Stomach (tissue), 9 donors: ENCODE measurements around the gene HDAC1. TPM values are rescaled to one million over a fixed set of nuclear protein-coding genes. Genes with fewer than 3 reads are reported as not detected.
A peak's percentile ranks its signal among the peaks of the same experiment; 100 is the strongest.

Source experiments
- DNase-seq, 2 donors: peaks; one replicate each; pipeline versions ENCODE4 v3.0.0 to v3.0.0-alpha.2; 2013 to 2019
- H3K27ac ChIP-seq, 5 donors: fragments of 200-600 bp in 4 of 5; sonication (generic) in 4 of 5; one replicate each; pipeline ENCODE4 v1.5.1; 2013 to 2019; ENCODE audit warnings: mild to moderate bottlenecking in 1 of 5, moderate library complexity in 1 of 5
- H3K27me3 ChIP-seq, 3 donors: fragments of 200-600 bp; sonication (generic); one replicate each; pipeline ENCODE4 v1.5.1; 2017 to 2019; ENCODE audit warnings: mixed run types in 1 of 3
- H3K36me3 ChIP-seq, 4 donors: fragments of 200-600 bp; sonication (generic); 1 replicate in 3 of 4; 2 replicates in 1 of 4; pipeline ENCODE4 v1.5.1; 2016 to 2019
- H3K4me1 ChIP-seq, 4 donors: fragments of 200-600 bp; sonication (generic); one replicate each; pipeline ENCODE4 v1.5.1; 2016 to 2019
- H3K4me3 ChIP-seq, 4 donors: fragments of 200-600 bp; sonication (generic) in 3 of 4; one replicate each; pipeline ENCODE4 v1.5.1; 2016 to 2019; ENCODE audit warnings: mild to moderate bottlenecking in 1 of 4
- H3K9me3 ChIP-seq, 4 donors: fragments of 200-600 bp; sonication (generic); one replicate each; pipeline ENCODE4 v1.5.1; 2016 to 2019
- EP300 ChIP-seq: sonication (generic); formaldehyde crosslinking; IDR thresholded peaks from one replicate; pipeline ENCODE4 v1.6.1; 2017; ENCODE audit warnings: antibody characterized with exemption
- POLR2A ChIP-seq, 4 donors: fragments of 450-650 bp; IDR thresholded peaks; one replicate each; pipeline ENCODE4 v1.6.1; 2016; ENCODE audit warnings: antibody characterized with exemption in 4 of 4, control low read depth in 2 of 4, mild to moderate bottlenecking in 1 of 4, moderate library complexity in 1 of 4
- POLR2AphosphoS5 ChIP-seq, 3 donors: sonication (generic); formaldehyde crosslinking; IDR thresholded peaks; one replicate each; pipeline ENCODE4 v1.6.1; 2016; ENCODE audit warnings: antibody characterized with exemption in 3 of 3
- WGBS, 5 donors: extraction: QIAGEN DNeasy Blood & Tissue Kit in 3 of 5; methylation state at CpG; one replicate each; pipeline versions ENCODE4 v1.1.5 to v1.1.7; 2013 to 2018; 5-methylcytosine and 5-hydroxymethylcytosine counted together
- intact Hi-C: fragments of 100-400 bp; cut with DNase I; formaldehyde crosslinking; loops from one replicate; pipeline ENCODE4 v1.15.1; 2023; ENCODE audit warnings: low total_unique reads
- polyA plus RNA-seq, 3 donors: library from polyadenylated mRNA; stranded (reverse); fragments of 200-250 nt; gene quantifications; one replicate each; pipeline ENCODE4 v1.2.3, GENCODE V29; 2013
- total RNA-seq, 5 donors: library from RNA; depleted of rRNA; stranded (reverse); fragments of >200 nt; gene quantifications; one replicate each; pipeline versions ENCODE4 v1.1.0 to v1.2.3, GENCODE V29; 2014 to 2016
- TF ChIP-seq, protein P1 (sequence below), 7 experiments: fragments of 450-650 bp in 4 of 7; fragments of 200-600 bp in 3 of 7; sonication (generic) in 3 of 7; IDR thresholded peaks; one replicate each; pipeline ENCODE4 v1.5.1; 2016 to 2019; ENCODE audit warnings: antibody characterized with exemption in 7 of 7, control low read depth in 2 of 7, mild to moderate bottlenecking in 1 of 7
- donor health status: healthy with polysubstance abuse.
- donor health status: Bipolar disorder and iron deficiency.
- donor health status: healthy.

Gene HDAC1
- total and polyA plus RNA-seq, 8 donors, result 50.7 to 143 (median 71.8) TPM

- Histone ChIP-seq H3K4me3 (peak overlapping the region in 1 of 4 donors; percentile 83), H3K36me3 (peaks cover 6 to 22% (median 14%) of the 10 kb centered on the region in 4 donors)
These were observed 45.2 kb downstream of the HDAC1 start for GRCh38 chr1:32336963-32337675.

DNA sequence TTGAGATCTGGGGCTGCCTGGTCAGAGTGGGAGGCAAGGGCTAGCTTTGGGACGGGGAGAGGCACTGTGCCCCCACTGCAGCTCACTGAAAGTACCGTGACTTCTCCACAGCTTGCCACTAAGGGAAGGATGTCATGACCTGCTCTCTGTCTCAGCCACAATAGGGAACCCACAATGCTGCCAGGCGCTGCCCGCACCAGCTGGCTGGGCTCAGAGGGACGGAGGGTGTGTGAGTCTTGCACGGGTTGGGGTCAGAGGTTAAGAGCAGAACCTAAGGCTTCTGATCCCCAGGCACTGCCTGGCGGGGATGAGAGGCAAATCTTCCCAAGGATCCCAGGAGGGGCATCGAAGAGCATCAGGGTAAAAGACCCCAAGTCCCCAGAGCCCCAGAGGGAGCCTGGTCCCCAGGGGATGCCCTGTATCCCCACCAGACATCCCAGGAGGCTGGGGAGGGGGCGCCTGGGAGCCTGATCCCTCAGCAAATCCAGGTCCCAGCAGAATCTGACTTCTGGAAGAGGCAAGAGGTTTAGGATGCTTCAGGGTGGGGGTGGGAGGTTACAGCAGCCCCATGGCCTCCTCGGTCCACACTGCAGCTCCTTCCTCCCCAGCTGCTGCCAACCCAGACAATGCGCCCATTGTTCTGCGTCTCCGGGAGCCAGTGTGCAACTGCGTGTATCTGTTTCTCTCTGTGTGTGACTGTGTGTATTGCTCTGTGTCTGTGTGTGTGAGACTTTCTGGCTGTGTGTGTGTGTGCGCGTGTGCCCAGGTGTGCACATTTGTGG is 46.2 kb downstream of the HDAC1 start:
- peaks cover 0 to 3% (median 0%) of the 10 kb centered on the region in 3 donors for H3K27me3 ChIP-seq
- intact Hi-C loops, result no loop called here

More at GRCh38 chr1:32336963-32337675, 45.2 kb downstream of the HDAC1 start:
- intact Hi-C loops, result no loop called here
- Histone ChIP-seq H3K9me3 (no peaks in the 10 kb centered on the region), H3K27ac (peak overlapping the region in 3 of 5 donors; percentile 86 to 87 (median 86)), H3K27me3 (peaks cover 0 to 3% (median 0%) of the 10 kb centered on the region in 3 donors), H3K4me1 (peaks cover 30 to 81% (median 62%) of the 10 kb centered on the region in 4 donors)
- WGBS, 5 donors, result 31 to 67% (median 58%) methylated on average over 2 to 8 of the region's 8 CpGs
- DNase-seq, result peak; percentile 50 to 57
- TF ChIP-seq EP300, result no peak
- no peak for TF ChIP-seq POLR2AphosphoS5 (IDR thresholded peaks at IDR 0.05)
- TF ChIP-seq, protein P1, sequence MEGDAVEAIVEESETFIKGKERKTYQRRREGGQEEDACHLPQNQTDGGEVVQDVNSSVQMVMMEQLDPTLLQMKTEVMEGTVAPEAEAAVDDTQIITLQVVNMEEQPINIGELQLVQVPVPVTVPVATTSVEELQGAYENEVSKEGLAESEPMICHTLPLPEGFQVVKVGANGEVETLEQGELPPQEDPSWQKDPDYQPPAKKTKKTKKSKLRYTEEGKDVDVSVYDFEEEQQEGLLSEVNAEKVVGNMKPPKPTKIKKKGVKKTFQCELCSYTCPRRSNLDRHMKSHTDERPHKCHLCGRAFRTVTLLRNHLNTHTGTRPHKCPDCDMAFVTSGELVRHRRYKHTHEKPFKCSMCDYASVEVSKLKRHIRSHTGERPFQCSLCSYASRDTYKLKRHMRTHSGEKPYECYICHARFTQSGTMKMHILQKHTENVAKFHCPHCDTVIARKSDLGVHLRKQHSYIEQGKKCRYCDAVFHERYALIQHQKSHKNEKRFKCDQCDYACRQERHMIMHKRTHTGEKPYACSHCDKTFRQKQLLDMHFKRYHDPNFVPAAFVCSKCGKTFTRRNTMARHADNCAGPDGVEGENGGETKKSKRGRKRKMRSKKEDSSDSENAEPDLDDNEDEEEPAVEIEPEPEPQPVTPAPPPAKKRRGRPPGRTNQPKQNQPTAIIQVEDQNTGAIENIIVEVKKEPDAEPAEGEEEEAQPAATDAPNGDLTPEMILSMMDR (IDR thresholded peaks at IDR 0.05), result no peak
- TF ChIP-seq POLR2A (IDR thresholded peaks at IDR 0.05), result no peak

DNA sequence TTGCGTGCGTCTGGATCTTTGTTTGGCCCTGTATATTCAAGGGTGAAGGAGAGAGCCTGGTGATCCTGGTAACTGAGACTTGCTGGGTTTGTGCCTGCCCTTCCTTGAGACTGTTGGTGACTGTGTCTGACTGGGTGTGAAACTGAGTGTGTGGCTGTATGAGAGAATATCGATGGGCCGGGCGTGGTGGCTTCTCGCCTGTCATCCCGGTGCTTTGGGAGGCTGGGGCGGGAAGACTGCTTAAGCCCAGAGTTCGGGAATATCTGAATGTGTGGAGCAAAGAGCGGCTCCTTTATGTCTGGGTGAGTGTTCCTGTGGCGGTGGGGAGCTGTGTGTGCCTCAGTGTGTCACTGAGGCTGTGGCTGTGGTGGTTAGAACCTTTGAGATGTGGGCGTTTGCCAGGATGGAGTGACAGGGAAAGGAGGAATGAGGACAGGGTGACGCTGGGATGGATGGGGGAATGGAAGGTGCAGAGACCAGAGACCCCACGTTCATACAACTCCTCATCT is 46.8 kb downstream of the HDAC1 start:
- 47 to 74% (median 56%) methylated on average over 14 of the region's 14 CpGs for WGBS, 5 donors
- no peak for TF ChIP-seq EP300
- H3K4me3 ChIP-seq, result no peak overlapping the region
- peak in 1 of 2 donors; percentile 33 for DNase-seq
- peak overlapping the region; percentile 9 to 87 (median 38) for H3K27ac ChIP-seq
- peaks cover 0 to 6% (median under 1%) of the 10 kb centered on the region in 4 donors for H3K36me3 ChIP-seq
- no peaks in the 10 kb centered on the region for H3K9me3 ChIP-seq
- H3K27me3 ChIP-seq, result peaks cover 0 to 3% (median 0%) of the 10 kb centered on the region in 3 donors
- peaks cover 30 to 75% (median 49%) of the 10 kb centered on the region in 4 donors for H3K4me1 ChIP-seq
- intact Hi-C loops, result no loop called here

More for the DNA sequence above, 46.2 kb downstream of the HDAC1 start:
- Histone ChIP-seq H3K36me3 (peaks cover 0 to 13% (median 5%) of the 10 kb centered on the region in 4 donors), H3K27ac (peak overlapping the region; percentile 9 to 87 (median 38)), H3K9me3 (no peaks in the 10 kb centered on the region), H3K4me1 (peaks cover 30 to 81% (median 55%) of the 10 kb centered on the region in 4 donors), H3K4me3 (no peak overlapping the region)
- TF ChIP-seq, protein P1 (IDR thresholded peaks at IDR 0.05), result no peak
- peak in 1 of 3 donors; percentile 5 for TF ChIP-seq POLR2AphosphoS5 (IDR thresholded peaks at IDR 0.05)
- 25 to 62% (median 32%) methylated on average over 9 to 16 of the region's 16 CpGs for WGBS, 5 donors
- peak; percentile 40 to 86 for DNase-seq

DNA sequence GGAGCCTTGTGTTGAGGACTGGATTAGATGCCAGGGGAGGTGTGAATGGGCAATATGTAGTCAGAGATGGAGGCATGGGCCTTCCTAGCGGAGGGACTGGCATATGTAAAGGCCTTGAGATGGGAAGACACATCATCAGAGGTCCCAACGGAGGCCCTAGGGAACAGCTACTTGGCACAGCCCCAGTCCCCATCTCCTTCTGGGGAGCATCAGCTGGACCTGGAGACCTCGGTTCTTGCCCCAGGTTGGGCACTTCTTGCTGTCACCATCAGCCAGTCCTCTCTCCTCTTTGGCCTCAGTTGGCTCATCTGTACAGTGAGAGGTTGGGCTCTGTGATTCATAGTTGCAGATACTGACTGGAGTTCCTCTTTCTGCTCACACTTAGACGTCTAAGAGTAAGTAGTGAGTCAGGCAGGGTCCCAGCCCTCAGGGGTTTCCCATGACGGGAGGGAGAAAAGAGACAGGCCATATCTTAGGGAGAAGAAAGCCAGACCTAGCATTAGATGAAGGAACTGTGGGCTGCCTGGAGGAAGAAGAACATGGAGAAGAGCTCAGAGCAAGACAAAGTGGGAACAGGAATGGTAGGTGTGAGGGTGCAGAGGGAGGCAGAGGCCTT is 47.6 kb downstream of the HDAC1 start:
- intact Hi-C loops, result no loop called here
- TF ChIP-seq POLR2A (IDR thresholded peaks at IDR 0.05), result no peak
- TF ChIP-seq, protein P1 (IDR thresholded peaks at IDR 0.05), result no peak
- TF ChIP-seq POLR2AphosphoS5 (IDR thresholded peaks at IDR 0.05), result no peak
- no peak for TF ChIP-seq EP300
- Histone ChIP-seq H3K36me3 (no peaks in the 10 kb centered on the region), H3K4me3 (no peak overlapping the region), H3K27me3 (peaks cover 0 to 3% (median 0%) of the 10 kb centered on the region in 3 donors), H3K27ac (no peak overlapping the region), H3K9me3 (no peaks in the 10 kb centered on the region), H3K4me1 (peaks cover 25 to 67% (median 41%) of the 10 kb centered on the region in 4 donors)
- WGBS, 5 donors, result 68 to 83% (median 75%) methylated on average over 5 of the region's 5 CpGs
- no peak for DNase-seq
